B cell (primary cell): Measurements from ENCODE around the gene CPA1. TPM values are rescaled to one million over a fixed set of nuclear protein-coding genes. Genes with fewer than 3 reads are reported as not detected.

Experiments used
- ATAC-seq: fragments of 200-7000 bp; cut with Tn5 transposase; one replicate; pipeline ENCODE4 v1.10.0; 2021; ENCODE audit warnings: low read depth, mild to moderate bottlenecking, moderate number of reproducible peaks, moderate library complexity
- CTCF ChIA-PET: fragments of 350-600 bp; sonication (Branson Sonifier 250); formaldehyde crosslinking; loops from one replicate; lab custom pipeline; 2021; ENCODE audit warnings: antibody characterized with exemption, inconsistent platforms; lab: Charles Lee
- POLR2A ChIA-PET: fragments of 350-600 bp; sonication (Branson Sonifier 250); formaldehyde crosslinking; loops from one replicate; lab custom pipeline; 2021; ENCODE audit warnings: antibody characterized with exemption; lab: Charles Lee
- DNase-seq: peaks from one replicate; pipeline ENCODE4 v3.0.0; 2013
- H2AFZ ChIP-seq: 2 replicates; pipeline ENCODE4 v1.6.1; 2012; ENCODE audit warnings: mild to moderate bottlenecking, low read depth, low read length; ENCODE audit not compliant: insufficient read depth, poor library complexity, severe bottlenecking
- H3K27ac ChIP-seq, 2 donors: 1 replicate in 1 of 2; 2 replicates in 1 of 2; pipeline ENCODE4 v1.5.1; 2012 to 2013; ENCODE audit warnings: low read length in 2 of 2, mild to moderate bottlenecking in 2 of 2, moderate library complexity in 1 of 2
- H3K27me3 ChIP-seq, 4 experiments: fragments of 200-600 bp in 1 of 4; sonication (generic) in 1 of 4; replicated peaks in 1 of 4; 1 replicate in 2 of 4; 2 replicates in 2 of 4; pipeline versions ENCODE4 v1.6.1 to v1.7.0; 2013 to 2016; ENCODE audit warnings: low read length in 3 of 4, mild to moderate bottlenecking in 2 of 4, mixed read lengths in 1 of 4, moderate library complexity in 1 of 4; ENCODE audit not compliant: insufficient read depth in 4 of 4, control insufficient read depth in 3 of 4; ENCODE audit errors: control extremely low read depth in 1 of 4
- H3K36me3 ChIP-seq, 2 experiments: replicated peaks in 1 of 2; 1 replicate in 1 of 2; 2 replicates in 1 of 2; pipeline versions ENCODE4 v1.6.1 to v1.7.1; 2013; ENCODE audit warnings: low read length in 1 of 2; ENCODE audit not compliant: insufficient read depth in 2 of 2, control insufficient read depth in 1 of 2; ENCODE audit errors: control extremely low read depth in 1 of 2, extremely low read depth in 1 of 2
- H3K4me1 ChIP-seq, 2 donors: fragments of 200-600 bp in 1 of 2; sonication (generic) in 1 of 2; 1 replicate in 1 of 2; 2 replicates in 1 of 2; pipeline versions ENCODE4 v1.5.1 to v1.6.1; 2013 to 2017; ENCODE audit warnings: low read length in 2 of 2; ENCODE audit not compliant: control insufficient read depth in 2 of 2, insufficient read depth in 2 of 2
- H3K4me2 ChIP-seq: replicated peaks from 2 replicates; pipeline ENCODE3; 2012; ENCODE audit warnings: mild to moderate bottlenecking, low read depth, low read length; ENCODE audit not compliant: poor library complexity, severe bottlenecking
- H3K4me3 ChIP-seq, 5 experiments: fragments of 200-600 bp in 1 of 5; sonication (generic) in 1 of 5; 1 replicate in 3 of 5; 2 replicates in 2 of 5; pipeline versions ENCODE4 v1.5.1 to v1.7.0; 2011 to 2016; ENCODE audit warnings: low read length in 4 of 5, mild to moderate bottlenecking in 4 of 5, low read depth in 2 of 5, control low read depth in 1 of 5, moderate library complexity in 1 of 5; ENCODE audit not compliant: insufficient read depth in 1 of 5; ENCODE audit errors: control extremely low read depth in 1 of 5, extremely low read depth in 1 of 5
- H3K79me2 ChIP-seq: fragments of 200-600 bp; sonication (generic); one replicate; pipeline ENCODE4 v1.6.0; 2016; ENCODE audit warnings: low read length; ENCODE audit not compliant: control insufficient read depth, insufficient read depth
- H3K9ac ChIP-seq: fragments of 200-600 bp; sonication (generic); 2 replicates; pipeline ENCODE4 v1.6.1; 2017; ENCODE audit warnings: mild to moderate bottlenecking, low read length, moderate library complexity
- H3K9me3 ChIP-seq, 3 donors: one replicate each; pipeline versions ENCODE4 v1.6.1 to v1.7.1; 2013; ENCODE audit warnings: low read length in 2 of 3; ENCODE audit not compliant: control insufficient read depth in 2 of 3, insufficient read depth in 1 of 3; ENCODE audit errors: control extremely low read depth in 1 of 3
- H4K20me1 ChIP-seq: 2 replicates; pipeline ENCODE4 v1.6.0; 2012; ENCODE audit warnings: mild to moderate bottlenecking, low read length; ENCODE audit not compliant: insufficient read depth, control insufficient read depth, poor library complexity, severe bottlenecking
- H3K27ac Mint-ChIP-seq: one replicate; pipeline ENCODE4 v1.8.0; 2021; ENCODE audit warnings: mixed read lengths
- H3K27me3 Mint-ChIP-seq: one replicate; pipeline ENCODE4 v1.8.0; 2021; ENCODE audit warnings: mixed read lengths
- H3K4me1 Mint-ChIP-seq: one replicate; pipeline ENCODE4 v1.8.0; 2021; ENCODE audit warnings: mixed read lengths
- H3K4me3 Mint-ChIP-seq: one replicate; pipeline ENCODE4 v1.8.0; 2021; ENCODE audit warnings: mixed read lengths
- H3K9me3 Mint-ChIP-seq: one replicate; pipeline ENCODE4 v1.8.0; 2022; ENCODE audit warnings: mixed read lengths; ENCODE audit not compliant: insufficient read depth
- EZH2 ChIP-seq: IDR thresholded peaks from 2 replicates; pipeline ENCODE4 v1.6.1; 2012; ENCODE audit warnings: borderline replicate concordance, low read depth, mild to moderate bottlenecking, moderate library complexity, low read length; ENCODE audit not compliant: insufficient read depth, poor library complexity, severe bottlenecking
- WGBS: methylation state at CpG from one replicate; pipeline ENCODE4 v1.1.5; 2013; ENCODE audit warnings: missing lambda C conversion rate; ENCODE audit not compliant: insufficient coverage; 5-methylcytosine and 5-hydroxymethylcytosine counted together
- intact Hi-C: fragments of 100-400 bp; cut with micrococcal nuclease; formaldehyde crosslinking; loops from one replicate; pipeline ENCODE4 v1.10.0; 2022
- polyA plus RNA-seq: library from polyadenylated mRNA; depleted of rRNA; stranded (reverse); fragments of >200 nt; gene quantifications from 2 replicates; pipeline ENCODE4 v1.2.3, GENCODE V29; 2012
- total RNA-seq, 2 donors: library from RNA; stranded (reverse); fragments of 120-200 nt in 1 of 2; gene quantifications; 1 replicate in 1 of 2; 2 replicates in 1 of 2; pipeline versions ENCODE4 v1.2.3 to v1.2.4, GENCODE V29; 2013 to 2022
- TF ChIP-seq, protein P1 (sequence below): fragments of 200-600 bp; IDR thresholded peaks from one replicate; pipeline ENCODE4 v1.8.0; 2022; ENCODE audit warnings: antibody characterized with exemption, mild to moderate bottlenecking

CPA1 gene
- total and polyA plus RNA-seq, 2 donors (not counting 1 experiment from before 2014, with no cell fraction given), result not detected

DNA sequence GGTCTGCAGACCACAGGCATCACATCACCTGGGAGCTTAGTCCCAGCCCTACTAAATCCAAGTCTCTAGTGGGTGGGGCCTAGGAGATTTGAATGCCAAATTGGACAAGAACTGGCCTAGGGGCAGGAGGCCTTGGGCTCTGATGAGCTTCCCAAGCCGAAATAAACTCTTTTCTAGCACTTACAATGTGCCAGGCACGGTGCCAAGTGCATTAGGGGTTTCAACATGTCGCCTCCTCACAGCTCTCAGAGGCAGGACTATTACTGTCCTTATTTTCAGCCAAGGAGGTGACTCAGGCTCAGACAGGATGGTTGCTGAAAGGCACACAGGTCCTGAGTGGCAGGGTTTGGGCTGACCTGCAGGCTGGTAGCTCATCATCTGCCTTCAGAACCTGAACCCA is 9.2 kb upstream of the CPA1 start:
- DNase-seq (no peak), ATAC-seq (no peak)
- no peaks in the 10 kb centered on the region for H3K79me2 ChIP-seq
- H3K27ac ChIP-seq, result no peak overlapping the region
- H2AFZ ChIP-seq, result no peak overlapping the region
- H3K4me3 Mint-ChIP-seq, result no peak overlapping the region
- 91% methylated on average over 3 of the region's 3 CpGs for WGBS
- H3K9me3 Mint-ChIP-seq, result no peaks in the 10 kb centered on the region
- H3K9ac ChIP-seq, result no peak overlapping the region
- no peaks in the 10 kb centered on the region for H3K27me3 Mint-ChIP-seq
- H3K4me1 ChIP-seq, result no peaks in the 10 kb centered on the region
- TF ChIP-seq, protein P1, sequence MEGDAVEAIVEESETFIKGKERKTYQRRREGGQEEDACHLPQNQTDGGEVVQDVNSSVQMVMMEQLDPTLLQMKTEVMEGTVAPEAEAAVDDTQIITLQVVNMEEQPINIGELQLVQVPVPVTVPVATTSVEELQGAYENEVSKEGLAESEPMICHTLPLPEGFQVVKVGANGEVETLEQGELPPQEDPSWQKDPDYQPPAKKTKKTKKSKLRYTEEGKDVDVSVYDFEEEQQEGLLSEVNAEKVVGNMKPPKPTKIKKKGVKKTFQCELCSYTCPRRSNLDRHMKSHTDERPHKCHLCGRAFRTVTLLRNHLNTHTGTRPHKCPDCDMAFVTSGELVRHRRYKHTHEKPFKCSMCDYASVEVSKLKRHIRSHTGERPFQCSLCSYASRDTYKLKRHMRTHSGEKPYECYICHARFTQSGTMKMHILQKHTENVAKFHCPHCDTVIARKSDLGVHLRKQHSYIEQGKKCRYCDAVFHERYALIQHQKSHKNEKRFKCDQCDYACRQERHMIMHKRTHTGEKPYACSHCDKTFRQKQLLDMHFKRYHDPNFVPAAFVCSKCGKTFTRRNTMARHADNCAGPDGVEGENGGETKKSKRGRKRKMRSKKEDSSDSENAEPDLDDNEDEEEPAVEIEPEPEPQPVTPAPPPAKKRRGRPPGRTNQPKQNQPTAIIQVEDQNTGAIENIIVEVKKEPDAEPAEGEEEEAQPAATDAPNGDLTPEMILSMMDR, result no peak
- TF ChIP-seq EZH2, result no peak
- POLR2A ChIA-PET, result no interaction called here
- H3K36me3 ChIP-seq, result no peaks in the 10 kb centered on the region
- no peaks in the 10 kb centered on the region for H4K20me1 ChIP-seq
- CTCF ChIA-PET, result no interaction called here
- intact Hi-C loops, result no loop called here
- no peak overlapping the region for H3K27ac Mint-ChIP-seq
- H3K4me1 Mint-ChIP-seq, result no peaks in the 10 kb centered on the region
- peaks cover 0 to 3% (median 0%) of the 10 kb centered on the region in 3 donors for H3K9me3 ChIP-seq
- no peak overlapping the region for H3K4me3 ChIP-seq
- no peak overlapping the region for H3K4me2 ChIP-seq
- H3K27me3 ChIP-seq, result no peaks in the 10 kb centered on the region

DNA sequence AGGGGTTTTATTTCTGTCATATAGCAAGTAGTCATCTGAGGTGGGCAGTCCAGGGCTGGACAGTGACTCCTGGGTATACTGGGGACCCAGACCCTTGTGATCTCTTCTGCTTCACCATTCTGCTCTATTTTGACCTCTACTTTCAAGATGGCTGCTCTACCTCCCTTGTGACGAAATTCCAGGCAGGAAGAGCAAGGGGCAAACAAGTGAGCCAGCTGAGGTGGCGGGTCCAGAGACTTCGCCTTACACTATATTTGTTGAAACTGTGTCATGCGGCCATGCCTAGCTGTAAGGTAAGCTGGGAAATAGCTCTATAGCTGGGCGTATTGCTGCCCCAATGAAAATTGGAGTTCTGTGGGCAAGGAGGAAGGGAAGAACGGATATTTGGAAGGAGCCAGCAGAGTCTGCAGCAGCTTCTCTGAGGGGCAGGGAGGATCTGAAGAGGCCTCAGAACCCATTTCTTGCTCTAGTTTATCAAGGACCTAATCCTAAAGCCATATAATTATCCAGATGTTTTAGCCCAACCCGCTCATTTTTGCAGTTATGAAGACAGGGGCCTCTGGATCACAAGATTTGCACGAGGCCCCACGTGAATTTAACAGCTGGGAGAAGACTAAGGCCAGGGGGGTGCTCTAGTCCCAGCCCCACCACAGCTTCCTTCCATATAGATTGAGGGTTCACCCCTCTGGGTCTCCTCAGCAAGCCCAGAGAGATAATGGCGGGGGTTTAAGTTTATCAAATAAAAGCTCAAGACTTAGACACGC is 7.7 kb upstream of the CPA1 start:
- H4K20me1 ChIP-seq, result no peaks in the 10 kb centered on the region
- WGBS, result 83% methylated on average over 7 of the region's 11 CpGs
- no peaks in the 10 kb centered on the region for H3K36me3 ChIP-seq
- no peak overlapping the region for H3K27ac ChIP-seq
- Mint-ChIP-seq H3K9me3 (peaks cover 5% of the 10 kb centered on the region), H3K27ac (no peak overlapping the region), H3K27me3 (no peaks in the 10 kb centered on the region), H3K4me3 (no peak overlapping the region), H3K4me1 (no peaks in the 10 kb centered on the region)
- H3K27me3 ChIP-seq, result no peaks in the 10 kb centered on the region
- H3K9ac ChIP-seq, result no peak overlapping the region
- H3K4me1 ChIP-seq, result no peaks in the 10 kb centered on the region
- ChIA-PET POLR2A (no interaction called here), CTCF (no interaction called here)
- ATAC-seq (no peak), DNase-seq (no peak)
- H3K4me2 ChIP-seq, result no peak overlapping the region
- H3K4me3 ChIP-seq, result no peak overlapping the region
- H3K9me3 ChIP-seq, result peaks cover 0 to 10% (median 0%) of the 10 kb centered on the region in 3 donors
- H2AFZ ChIP-seq, result no peak overlapping the region
- no peaks in the 10 kb centered on the region for H3K79me2 ChIP-seq
- no peak for TF ChIP-seq EZH2
- TF ChIP-seq, protein P1, result no peak
- intact Hi-C loops, result no loop called here
